ENCODE results near the gene TMEM25.

TMEM25 gene

DNA sequence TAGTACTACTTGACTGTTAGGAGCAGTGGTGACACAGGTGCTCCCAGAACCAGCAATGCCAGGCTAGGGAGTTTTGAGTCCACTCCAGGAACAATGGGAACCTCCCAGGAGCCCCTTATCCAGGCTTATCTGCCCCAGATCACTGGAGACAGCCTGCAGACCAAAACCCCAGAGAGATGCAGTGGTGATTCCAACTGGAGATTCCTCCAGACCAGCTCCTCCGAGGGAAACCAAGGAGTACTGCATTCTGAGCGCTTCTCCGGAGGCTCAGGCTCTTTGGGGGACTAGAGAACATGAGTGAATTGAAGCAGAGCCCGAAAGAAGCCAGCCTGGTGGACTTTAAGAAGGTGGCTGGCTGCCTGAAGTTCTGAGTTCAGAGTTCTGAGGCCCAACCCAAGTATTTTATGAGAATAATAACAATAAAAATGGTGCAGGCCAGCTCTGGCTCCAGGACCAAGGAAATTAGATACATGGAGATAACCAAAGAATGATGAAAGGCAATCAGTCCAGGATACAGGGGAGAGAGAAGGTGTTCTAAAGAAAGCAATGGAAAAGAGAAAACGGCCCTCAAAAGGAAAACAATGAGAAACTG is 1.3 kb upstream of the TMEM25 start:
- TF ChIP-seq, protein P1, sequence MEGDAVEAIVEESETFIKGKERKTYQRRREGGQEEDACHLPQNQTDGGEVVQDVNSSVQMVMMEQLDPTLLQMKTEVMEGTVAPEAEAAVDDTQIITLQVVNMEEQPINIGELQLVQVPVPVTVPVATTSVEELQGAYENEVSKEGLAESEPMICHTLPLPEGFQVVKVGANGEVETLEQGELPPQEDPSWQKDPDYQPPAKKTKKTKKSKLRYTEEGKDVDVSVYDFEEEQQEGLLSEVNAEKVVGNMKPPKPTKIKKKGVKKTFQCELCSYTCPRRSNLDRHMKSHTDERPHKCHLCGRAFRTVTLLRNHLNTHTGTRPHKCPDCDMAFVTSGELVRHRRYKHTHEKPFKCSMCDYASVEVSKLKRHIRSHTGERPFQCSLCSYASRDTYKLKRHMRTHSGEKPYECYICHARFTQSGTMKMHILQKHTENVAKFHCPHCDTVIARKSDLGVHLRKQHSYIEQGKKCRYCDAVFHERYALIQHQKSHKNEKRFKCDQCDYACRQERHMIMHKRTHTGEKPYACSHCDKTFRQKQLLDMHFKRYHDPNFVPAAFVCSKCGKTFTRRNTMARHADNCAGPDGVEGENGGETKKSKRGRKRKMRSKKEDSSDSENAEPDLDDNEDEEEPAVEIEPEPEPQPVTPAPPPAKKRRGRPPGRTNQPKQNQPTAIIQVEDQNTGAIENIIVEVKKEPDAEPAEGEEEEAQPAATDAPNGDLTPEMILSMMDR (IDR thresholded peaks at IDR 0.05; ENCODE audit: borderline replicate concordance, control extremely low read depth, extremely low read depth, insufficient read depth, missing control alignments) = no peak
- in situ Hi-C loops (cut with MboI; ENCODE audit: low sequenced_read_pairs, unreplicated experiment) = no loop called here

DNA sequence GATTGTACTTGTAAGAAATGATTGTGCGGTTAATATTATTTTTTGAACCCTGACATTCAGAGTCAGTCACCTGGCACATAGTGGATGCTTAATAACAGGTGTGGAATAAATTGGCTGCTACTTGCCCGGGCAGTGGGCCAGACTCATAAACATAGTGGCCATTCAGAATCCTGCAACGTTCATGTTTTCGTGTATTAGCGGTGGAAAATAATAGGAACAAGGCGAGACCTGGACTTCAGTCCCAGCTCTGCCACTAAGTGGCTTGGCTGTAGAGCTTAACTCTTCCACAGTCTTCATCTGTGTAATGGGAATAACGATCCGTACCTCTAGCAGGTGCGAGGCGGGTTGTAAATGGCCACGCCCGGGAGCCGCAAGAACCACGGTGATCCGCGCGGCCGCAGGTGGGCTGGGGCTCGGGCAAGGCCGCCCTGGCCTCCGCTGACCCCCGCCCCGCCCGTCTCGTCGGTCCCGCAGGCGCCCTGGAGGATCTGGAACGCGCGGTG is 761 bp upstream of the TMEM25 start:
- no peak for DNase-seq (ENCODE audit: low spot score)
- in situ Hi-C loops (cut with MboI; ENCODE audit: low sequenced_read_pairs, unreplicated experiment) = no loop called here

More for the DNA sequence above, 1.3 kb upstream of the TMEM25 start:
- DNase-seq (ENCODE audit: low spot score) = no peak

DNA sequence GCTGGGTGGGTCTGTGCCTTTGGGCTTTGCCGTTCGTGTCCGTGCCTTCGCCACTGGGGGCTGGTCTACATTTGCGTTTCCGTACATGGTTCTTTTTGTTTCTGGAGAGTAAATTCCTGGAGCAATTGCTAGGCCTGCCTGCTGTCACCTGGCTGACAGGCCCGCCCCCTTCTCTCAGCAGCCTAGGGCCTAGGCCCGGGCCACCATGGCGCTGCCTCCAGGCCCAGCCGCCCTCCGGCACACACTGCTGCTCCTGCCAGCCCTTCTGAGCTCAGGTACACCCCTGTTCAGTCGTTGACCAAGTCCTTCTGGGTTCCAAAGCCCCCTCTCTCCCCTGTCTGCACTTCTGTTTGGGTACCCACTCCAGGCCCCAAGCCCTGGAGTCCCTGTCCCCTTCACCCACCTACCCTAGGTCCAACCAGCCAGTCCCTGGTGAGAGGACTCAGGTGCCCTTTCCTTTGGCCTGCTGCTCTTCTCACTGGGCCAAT is 649 bp downstream of the TMEM25 start:
- in situ Hi-C loops (cut with MboI; ENCODE audit: low sequenced_read_pairs, unreplicated experiment) = no loop called here
- DNase-seq (ENCODE audit: low spot score) = no peak
- TF ChIP-seq, protein P1 (IDR thresholded peaks at IDR 0.05; ENCODE audit: borderline replicate concordance, control extremely low read depth, extremely low read depth, insufficient read depth, missing control alignments) = no peak

More for the DNA sequence above, 761 bp upstream of the TMEM25 start:
- TF ChIP-seq, protein P1 (IDR thresholded peaks at IDR 0.05; ENCODE audit: borderline replicate concordance, control extremely low read depth, extremely low read depth, insufficient read depth, missing control alignments) = no peak

DNA sequence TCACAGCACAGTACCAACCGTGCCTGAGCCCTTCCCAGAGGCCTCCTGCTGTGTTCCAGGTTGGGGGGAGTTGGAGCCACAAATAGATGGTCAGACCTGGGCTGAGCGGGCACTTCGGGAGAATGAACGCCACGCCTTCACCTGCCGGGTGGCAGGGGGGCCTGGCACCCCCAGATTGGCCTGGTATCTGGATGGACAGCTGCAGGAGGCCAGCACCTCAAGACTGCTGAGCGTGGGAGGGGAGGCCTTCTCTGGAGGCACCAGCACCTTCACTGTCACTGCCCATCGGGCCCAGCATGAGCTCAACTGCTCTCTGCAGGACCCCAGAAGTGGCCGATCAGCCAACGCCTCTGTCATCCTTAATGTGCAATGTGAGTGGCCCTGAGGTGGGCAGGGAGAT is 1.1 kb downstream of the TMEM25 start:
- in situ Hi-C loops (cut with MboI; ENCODE audit: low sequenced_read_pairs, unreplicated experiment) = no loop called here
- DNase-seq (ENCODE audit: low spot score) = no peak
- TF ChIP-seq, protein P1 (IDR thresholded peaks at IDR 0.05; ENCODE audit: borderline replicate concordance, control extremely low read depth, extremely low read depth, insufficient read depth, missing control alignments) = no peak

DNA sequence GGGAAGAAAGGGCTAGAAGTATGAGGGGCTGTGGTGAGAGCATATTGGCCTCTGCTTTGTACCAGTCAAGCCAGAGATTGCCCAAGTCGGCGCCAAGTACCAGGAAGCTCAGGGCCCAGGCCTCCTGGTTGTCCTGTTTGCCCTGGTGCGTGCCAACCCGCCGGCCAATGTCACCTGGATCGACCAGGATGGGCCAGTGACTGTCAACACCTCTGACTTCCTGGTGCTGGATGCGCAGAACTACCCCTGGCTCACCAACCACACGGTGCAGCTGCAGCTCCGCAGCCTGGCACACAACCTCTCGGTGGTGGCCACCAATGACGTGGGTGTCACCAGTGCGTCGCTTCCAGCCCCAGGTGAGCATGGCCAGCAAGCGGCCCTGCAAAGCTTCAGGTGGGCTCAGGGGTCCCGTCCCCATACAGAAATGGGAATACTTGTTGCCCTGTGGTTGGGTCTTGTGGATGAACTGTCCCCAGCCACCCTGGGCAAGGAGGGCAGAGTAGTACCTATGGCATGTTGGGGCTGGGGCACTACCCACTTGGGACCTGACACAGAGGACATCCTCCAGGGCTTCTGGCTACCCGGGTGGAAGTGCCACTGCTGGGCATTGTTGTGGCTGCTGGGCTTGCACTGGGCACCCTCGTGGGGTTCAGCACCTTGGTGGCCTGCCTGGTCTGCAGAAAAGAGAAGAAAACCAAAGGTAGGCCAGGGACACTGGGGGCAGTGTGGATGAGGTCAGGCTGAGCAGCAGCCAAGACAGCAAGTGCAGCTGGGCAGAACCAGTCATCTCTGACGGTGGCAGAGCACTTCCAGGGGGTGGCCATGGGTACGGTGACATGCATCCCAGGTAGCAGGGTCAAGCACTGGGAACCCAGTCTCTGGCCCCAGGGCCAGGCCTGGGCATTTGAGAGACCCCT is 2.1 kb downstream of the TMEM25 start:
- no peak for DNase-seq (ENCODE audit: low spot score)
- in situ Hi-C loops (cut with MboI; ENCODE audit: low sequenced_read_pairs, unreplicated experiment) = no loop called here
- TF ChIP-seq, protein P1 (IDR thresholded peaks at IDR 0.05; ENCODE audit: borderline replicate concordance, control extremely low read depth, extremely low read depth, insufficient read depth, missing control alignments) = no peak

All from GM13976 (cell line).